ENCODE results near the gene HIRA. TPM values are rescaled to one million over a fixed set of nuclear protein-coding genes. Genes with fewer than 3 reads are reported as not detected.
"Not testable (repeated sequence)": the region's sequence is repeated elsewhere in the genome, so short reads cannot be mapped to it uniquely, and the experiment has no call there.

Gene HIRA
- total and polyA plus RNA-seq, 8 donors, result 6.4 to 47.2 (median 12.6) TPM

DNA sequence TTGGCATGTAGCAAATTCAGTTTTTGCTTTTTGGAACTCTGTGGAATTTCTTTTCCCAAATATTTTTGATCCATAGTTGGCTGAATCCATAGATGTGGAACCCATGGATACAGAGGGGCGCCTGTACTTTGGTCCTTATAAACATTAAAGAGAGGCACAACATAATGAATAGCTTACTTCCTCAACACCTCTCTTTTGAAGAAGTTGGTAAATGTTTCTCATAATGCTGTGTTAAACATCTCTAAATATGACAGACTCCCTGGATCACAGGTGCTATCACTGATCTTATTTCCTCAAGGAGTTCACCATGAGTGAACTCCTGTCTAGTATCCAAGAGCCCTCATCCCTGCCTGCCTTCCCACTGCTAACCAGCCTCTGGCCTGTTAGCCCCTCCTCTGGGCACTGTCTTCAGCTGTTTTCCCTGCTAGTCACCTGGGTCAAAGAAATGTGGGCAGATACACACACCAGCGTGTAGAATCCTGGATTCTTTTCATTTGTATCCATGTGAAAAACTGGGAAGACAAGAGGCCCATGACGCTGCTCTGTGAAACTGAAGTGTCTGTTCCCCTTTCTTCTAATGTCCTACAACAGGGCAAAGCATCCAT is 63.7 kb downstream of the HIRA start:
- no peaks in the 10 kb centered on the region for H3K27me3 ChIP-seq
- no peak overlapping the region for H3K4me3 ChIP-seq
- no peaks in the 10 kb centered on the region for H3K9me3 ChIP-seq
- no peak for DNase-seq
- TF ChIP-seq EP300 (IDR thresholded peaks at IDR 0.05), result no peak
- TF ChIP-seq, protein P1, sequence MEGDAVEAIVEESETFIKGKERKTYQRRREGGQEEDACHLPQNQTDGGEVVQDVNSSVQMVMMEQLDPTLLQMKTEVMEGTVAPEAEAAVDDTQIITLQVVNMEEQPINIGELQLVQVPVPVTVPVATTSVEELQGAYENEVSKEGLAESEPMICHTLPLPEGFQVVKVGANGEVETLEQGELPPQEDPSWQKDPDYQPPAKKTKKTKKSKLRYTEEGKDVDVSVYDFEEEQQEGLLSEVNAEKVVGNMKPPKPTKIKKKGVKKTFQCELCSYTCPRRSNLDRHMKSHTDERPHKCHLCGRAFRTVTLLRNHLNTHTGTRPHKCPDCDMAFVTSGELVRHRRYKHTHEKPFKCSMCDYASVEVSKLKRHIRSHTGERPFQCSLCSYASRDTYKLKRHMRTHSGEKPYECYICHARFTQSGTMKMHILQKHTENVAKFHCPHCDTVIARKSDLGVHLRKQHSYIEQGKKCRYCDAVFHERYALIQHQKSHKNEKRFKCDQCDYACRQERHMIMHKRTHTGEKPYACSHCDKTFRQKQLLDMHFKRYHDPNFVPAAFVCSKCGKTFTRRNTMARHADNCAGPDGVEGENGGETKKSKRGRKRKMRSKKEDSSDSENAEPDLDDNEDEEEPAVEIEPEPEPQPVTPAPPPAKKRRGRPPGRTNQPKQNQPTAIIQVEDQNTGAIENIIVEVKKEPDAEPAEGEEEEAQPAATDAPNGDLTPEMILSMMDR (IDR thresholded peaks at IDR 0.05), result no peak
- TF ChIP-seq POLR2A (IDR thresholded peaks at IDR 0.05), result no peak
- no peak for TF ChIP-seq POLR2AphosphoS5 (IDR thresholded peaks at IDR 0.05)
- H3K36me3 ChIP-seq, result peaks cover 45 to 100% (median 96%) of the 10 kb centered on the region in 4 donors
- intact Hi-C loops (cut with DNase I; ENCODE audit: low total_unique reads), result no loop called here
- 92 to 98% (median 95%) methylated on average over 3 of the region's 3 CpGs for WGBS, 5 donors
- no peak overlapping the region for H3K27ac ChIP-seq
- H3K4me1 ChIP-seq, result no peaks in the 10 kb centered on the region

DNA sequence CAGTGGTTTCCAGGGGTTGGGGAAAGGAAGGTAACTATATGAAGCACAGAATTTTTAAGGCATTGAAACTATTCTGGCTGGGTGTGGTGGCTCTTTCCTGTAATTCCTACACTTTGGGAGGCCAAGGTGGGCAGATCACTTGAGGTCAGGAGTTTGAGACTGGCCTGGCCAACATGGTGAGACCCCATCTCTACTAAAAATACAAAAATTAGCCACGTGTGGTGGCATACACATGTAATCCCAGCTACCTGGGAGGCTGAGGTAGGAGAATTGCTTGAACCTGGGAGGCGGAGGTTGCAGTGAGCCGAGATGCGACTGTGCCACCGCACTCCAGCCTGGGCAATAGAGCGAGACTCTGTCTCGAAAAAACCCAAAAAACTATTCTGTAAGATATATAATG is 68.0 kb downstream of the HIRA start:
- intact Hi-C loops (cut with DNase I; ENCODE audit: low total_unique reads); DNase-seq; H3K9me3 ChIP-seq; H3K27ac ChIP-seq; H3K27me3 ChIP-seq; H3K4me3 ChIP-seq; H3K4me1 ChIP-seq: not testable (repeated sequence)
- H3K36me3 ChIP-seq, result peaks cover 54 to 100% (median 95%) of the 10 kb centered on the region in 4 donors
- 92 to 99% (median 97%) methylated on average over 7 of the region's 7 CpGs for WGBS, 5 donors

DNA sequence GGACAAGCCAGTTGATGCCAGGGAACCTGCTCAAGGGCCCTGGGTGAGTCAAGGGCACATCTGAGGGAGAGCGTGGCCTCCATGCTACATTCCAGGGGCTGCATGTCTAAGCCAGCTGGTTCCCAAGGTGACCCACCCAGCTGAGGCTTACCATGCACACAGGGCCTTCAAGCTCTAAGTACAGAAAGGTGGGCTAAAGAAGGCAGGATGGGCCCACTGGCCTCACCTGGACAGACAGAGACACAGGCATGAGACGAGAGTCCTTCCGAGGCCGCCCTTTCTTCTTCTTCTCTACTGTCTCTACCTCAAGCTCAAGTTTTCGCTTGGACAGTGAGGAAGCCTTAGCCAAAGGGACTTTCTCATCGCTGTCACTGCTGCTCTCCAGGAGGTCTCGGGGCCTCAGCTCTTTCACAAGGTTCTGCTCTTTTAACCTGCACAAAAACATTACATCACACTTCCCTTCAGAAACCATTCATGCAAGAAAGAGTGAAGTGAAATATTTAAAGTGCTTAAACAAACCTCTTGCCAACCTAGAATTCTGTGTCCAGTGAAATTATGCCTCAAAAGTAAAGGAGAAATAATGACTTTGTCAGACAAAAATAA is 69.9 kb downstream of the HIRA start:
- no peak for TF ChIP-seq EP300 (IDR thresholded peaks at IDR 0.05)
- TF ChIP-seq, protein P1 (IDR thresholded peaks at IDR 0.05), result no peak
- no peak for TF ChIP-seq POLR2AphosphoS5 (IDR thresholded peaks at IDR 0.05)
- TF ChIP-seq POLR2A (IDR thresholded peaks at IDR 0.05), result no peak
- Histone ChIP-seq H3K4me1 (peaks cover 0 to 6% (median 0%) of the 10 kb centered on the region in 4 donors), H3K36me3 (peaks cover 51 to 100% (median 95%) of the 10 kb centered on the region in 4 donors), H3K4me3 (no peak overlapping the region), H3K27ac (no peak overlapping the region), H3K27me3 (no peaks in the 10 kb centered on the region), H3K9me3 (no peaks in the 10 kb centered on the region)
- intact Hi-C loops (cut with DNase I; ENCODE audit: low total_unique reads), result no loop called here
- 89 to 97% (median 92%) methylated on average over 7 of the region's 7 CpGs for WGBS, 5 donors
- no peak for DNase-seq

DNA sequence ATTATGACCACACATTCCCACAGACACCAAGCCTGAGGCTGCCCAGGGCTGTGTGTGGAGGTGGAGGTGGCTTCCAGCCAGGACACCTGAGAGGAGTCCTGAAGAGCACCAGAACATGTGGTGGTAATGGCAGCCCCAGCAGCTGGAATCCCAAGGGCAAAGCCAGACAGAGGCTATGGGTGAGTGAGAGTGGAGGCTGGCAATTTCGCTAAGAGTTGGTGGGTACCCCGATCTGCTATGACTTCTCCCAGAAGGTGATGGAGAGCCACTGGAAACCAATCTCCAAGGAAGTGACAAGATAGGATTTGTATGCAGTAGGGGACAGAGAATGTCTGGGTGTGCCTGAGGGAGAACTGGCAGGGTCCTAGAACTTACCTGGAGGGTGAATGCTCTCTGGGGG is 70.7 kb downstream of the HIRA start:
- H3K36me3 ChIP-seq, result peaks cover 59 to 100% (median 95%) of the 10 kb centered on the region in 4 donors
- WGBS, 5 donors, result 96 to 100% (median 98%) methylated on average over 2 of the region's 2 CpGs
- intact Hi-C loops (cut with DNase I; ENCODE audit: low total_unique reads), result no loop called here
- TF ChIP-seq POLR2A (IDR thresholded peaks at IDR 0.05) (no peak), POLR2AphosphoS5 (IDR thresholded peaks at IDR 0.05) (no peak), EP300 (IDR thresholded peaks at IDR 0.05) (no peak)
- TF ChIP-seq, protein P1 (IDR thresholded peaks at IDR 0.05), result no peak
- peaks cover 0 to 6% (median 0%) of the 10 kb centered on the region in 4 donors for H3K4me1 ChIP-seq
- no peaks in the 10 kb centered on the region for H3K9me3 ChIP-seq
- DNase-seq, result no peak
- H3K27me3 ChIP-seq, result no peaks in the 10 kb centered on the region
- H3K27ac ChIP-seq, result no peak overlapping the region
- H3K4me3 ChIP-seq, result no peak overlapping the region

DNA sequence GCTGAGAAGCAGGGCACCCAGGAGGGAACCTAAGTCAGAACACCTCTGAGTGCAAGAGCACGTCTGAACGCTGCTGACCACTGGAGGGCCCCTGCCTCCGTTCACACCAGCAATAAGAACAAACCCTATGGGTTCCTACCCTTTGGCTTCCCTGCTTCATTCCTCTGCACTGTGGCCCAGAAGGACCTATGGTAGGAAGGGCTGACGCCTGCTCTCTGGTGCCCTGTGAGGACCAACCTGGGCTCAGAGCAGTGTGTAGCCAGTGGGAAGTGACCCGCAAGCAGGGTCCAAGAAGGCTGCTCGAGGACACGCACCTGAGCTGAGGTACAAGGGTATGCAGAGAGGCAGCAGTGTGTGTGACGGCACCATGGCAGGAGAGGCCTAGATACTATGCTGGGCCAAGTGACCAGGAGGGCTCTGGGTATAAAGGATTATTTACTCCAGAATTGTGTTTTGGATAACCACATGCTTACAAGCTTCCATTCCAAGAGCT is 71.2 kb downstream of the HIRA start:
- intact Hi-C loops (cut with DNase I; ENCODE audit: low total_unique reads), result no loop called here
- Histone ChIP-seq H3K36me3 (peaks cover 64 to 100% (median 96%) of the 10 kb centered on the region in 4 donors), H3K27ac (no peak overlapping the region), H3K27me3 (no peaks in the 10 kb centered on the region), H3K4me1 (peaks cover 0 to 6% (median 0%) of the 10 kb centered on the region in 4 donors), H3K9me3 (no peaks in the 10 kb centered on the region), H3K4me3 (no peak overlapping the region)
- WGBS, 5 donors, result 89 to 95% (median 93%) methylated on average over 8 of the region's 8 CpGs
- TF ChIP-seq, protein P1 (IDR thresholded peaks at IDR 0.05), result no peak
- TF ChIP-seq EP300 (IDR thresholded peaks at IDR 0.05) (no peak), POLR2AphosphoS5 (IDR thresholded peaks at IDR 0.05) (no peak), POLR2A (IDR thresholded peaks at IDR 0.05) (no peak)
- DNase-seq, result no peak

All from stomach (tissue), 9 donors.